ENCODE measurements around the gene HECW1. TPM values are rescaled to one million over a fixed set of nuclear protein-coding genes. Genes with fewer than 3 reads are reported as not detected.
"Not testable (repeated sequence)": the region's sequence is repeated elsewhere in the genome, so short reads cannot be mapped to it uniquely, and the experiment has no call there.

The HECW1 gene
- total RNA-seq, 1 experiment from 2014 or later = 2.7 TPM

DNA sequence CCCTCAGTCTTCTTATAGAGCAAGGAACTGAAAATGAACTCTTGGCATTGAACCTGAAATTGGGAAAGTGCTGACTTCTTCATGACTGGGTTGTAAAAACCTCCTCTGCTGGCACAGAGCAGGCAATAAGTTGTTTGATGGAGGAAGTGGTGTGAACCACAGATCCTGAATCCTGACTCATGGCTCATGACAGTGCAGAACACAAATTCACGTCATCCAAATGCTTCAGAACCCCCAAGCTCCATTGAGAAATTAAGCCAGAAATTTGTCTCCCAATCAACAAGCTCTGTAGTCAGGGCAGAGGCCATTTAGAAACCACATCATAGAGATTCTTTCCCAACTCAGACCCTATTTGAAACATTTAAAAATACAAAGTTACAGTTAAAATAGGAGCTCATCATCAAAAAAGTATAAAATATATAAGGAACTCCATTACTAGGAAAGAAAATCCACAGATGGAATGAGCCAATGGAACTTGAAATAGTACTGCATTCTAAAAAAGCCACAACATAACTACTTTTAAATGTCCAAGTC, 460.1 kb downstream of the HECW1 start:
- Histone ChIP-seq H3K79me2 (ENCODE audit: low read depth) (no peaks in the 10 kb centered on the region), H3K4me2 (peak overlapping the region; percentile 28), H3K36me3 (ENCODE audit: low read depth) (no peaks in the 10 kb centered on the region), H3F3A (ENCODE audit: insufficient read depth, low read depth) (peaks cover 10% of the 10 kb centered on the region), H2AFZ (peak overlapping the region; percentile 15), H4K20me1 (ENCODE audit: insufficient read depth) (no peaks in the 10 kb centered on the region), H3K27me3 (ENCODE audit: insufficient read depth, low read depth) (no peaks in the 10 kb centered on the region), H3K4me1 (replicated peaks; ENCODE audit: insufficient read depth) (peaks cover 15% of the 10 kb centered on the region), H3K9me2 (ENCODE audit: insufficient read depth) (no peaks in the 10 kb centered on the region), H3K27ac (peak overlapping the region; percentile 87), H3K4me3 (no peak overlapping the region), H3K9me3 (ENCODE audit: insufficient read depth, low read depth) (no peaks in the 10 kb centered on the region)
- peak; percentile 46 to 98 for DNase-seq
- intact Hi-C loops (cut with micrococcal nuclease; ENCODE audit: unreplicated experiment) = no loop called here
- POLR2A ChIA-PET (ENCODE audit: unreplicated experiment) = interaction anchor here (0.7 to 0.8 kb wide), 3 partner anchors 10 to 73 kb away, joined by 3 to 34 read pairs (median 4); partner anchors contain the start of gene STK17A
- BruUV-seq (replicated peaks) = no TSS peak
- no peak for TF ChIP-seq EZH2 (IDR thresholded peaks at IDR 0.05; ENCODE audit: low read depth)
- TF ChIP-seq, protein P1, sequence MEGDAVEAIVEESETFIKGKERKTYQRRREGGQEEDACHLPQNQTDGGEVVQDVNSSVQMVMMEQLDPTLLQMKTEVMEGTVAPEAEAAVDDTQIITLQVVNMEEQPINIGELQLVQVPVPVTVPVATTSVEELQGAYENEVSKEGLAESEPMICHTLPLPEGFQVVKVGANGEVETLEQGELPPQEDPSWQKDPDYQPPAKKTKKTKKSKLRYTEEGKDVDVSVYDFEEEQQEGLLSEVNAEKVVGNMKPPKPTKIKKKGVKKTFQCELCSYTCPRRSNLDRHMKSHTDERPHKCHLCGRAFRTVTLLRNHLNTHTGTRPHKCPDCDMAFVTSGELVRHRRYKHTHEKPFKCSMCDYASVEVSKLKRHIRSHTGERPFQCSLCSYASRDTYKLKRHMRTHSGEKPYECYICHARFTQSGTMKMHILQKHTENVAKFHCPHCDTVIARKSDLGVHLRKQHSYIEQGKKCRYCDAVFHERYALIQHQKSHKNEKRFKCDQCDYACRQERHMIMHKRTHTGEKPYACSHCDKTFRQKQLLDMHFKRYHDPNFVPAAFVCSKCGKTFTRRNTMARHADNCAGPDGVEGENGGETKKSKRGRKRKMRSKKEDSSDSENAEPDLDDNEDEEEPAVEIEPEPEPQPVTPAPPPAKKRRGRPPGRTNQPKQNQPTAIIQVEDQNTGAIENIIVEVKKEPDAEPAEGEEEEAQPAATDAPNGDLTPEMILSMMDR (conservative IDR thresholded peaks at IDR 0.05) = no peak
- CTCF ChIA-PET = interaction anchor here (0.6 to 1.8 kb wide), 4 partner anchors 10 to 267 kb away, joined by 3 to 31 read pairs (median 6); partner anchors contain the start of gene STK17A

DNA sequence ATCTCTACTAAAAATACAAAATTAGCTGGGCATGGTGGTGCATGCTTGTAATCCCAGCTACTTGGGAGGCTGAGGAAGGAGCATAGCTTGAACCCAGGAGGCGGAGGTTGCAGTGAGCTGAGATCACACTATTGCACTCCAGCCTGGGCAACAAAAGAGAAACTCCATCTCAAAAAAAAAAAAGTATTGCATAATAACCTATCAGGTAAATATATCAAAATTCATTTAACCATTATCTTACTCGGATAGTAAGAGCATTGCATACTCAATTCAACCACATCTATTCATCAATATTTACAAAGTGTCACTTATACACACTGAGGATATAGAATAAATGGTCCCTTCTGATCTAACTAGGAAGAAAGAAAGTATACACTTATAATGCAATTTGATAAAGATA, 461.4 kb downstream of the HECW1 start:
- POLR2A ChIA-PET (ENCODE audit: unreplicated experiment) = interaction anchor here (0.5 kb wide), 1 partner anchor 8 kb away, joined by 4 read pairs; no protein-coding TSS in a partner anchor

DNA sequence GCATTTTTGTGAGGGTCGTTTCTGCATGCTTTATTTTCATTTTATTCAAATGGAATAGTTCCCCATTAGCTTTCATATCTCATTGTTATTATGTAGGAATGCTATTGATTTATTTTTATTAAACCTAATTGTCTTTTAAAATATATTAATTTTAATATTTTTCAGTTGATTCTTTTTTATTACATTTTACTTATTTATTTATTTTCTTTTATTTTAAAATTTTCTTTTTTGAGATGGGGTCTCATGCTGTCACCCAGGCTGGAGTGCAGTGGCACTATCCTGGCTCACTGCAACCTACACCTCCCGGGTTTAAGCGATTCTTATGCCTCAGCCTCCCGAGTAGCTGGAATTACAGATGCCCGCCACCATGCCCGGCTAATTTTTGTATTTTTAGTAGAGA, 463.1 kb downstream of the HECW1 start:
- no peak overlapping the region for H3K4me3 ChIP-seq
- H3K4me2 ChIP-seq = no peak overlapping the region
- no peaks in the 10 kb centered on the region for H3K27me3 ChIP-seq (ENCODE audit: insufficient read depth, low read depth)
- H3K27ac ChIP-seq = no peak overlapping the region
- H3K79me2 ChIP-seq (ENCODE audit: low read depth) = no peaks in the 10 kb centered on the region
- intact Hi-C loops (cut with micrococcal nuclease; ENCODE audit: unreplicated experiment) = no loop called here
- BruUV-seq (replicated peaks) = no TSS peak
- H3K4me1 ChIP-seq (replicated peaks; ENCODE audit: insufficient read depth) = peaks cover 15% of the 10 kb centered on the region
- no peak for DNase-seq
- H3K9me3 ChIP-seq (ENCODE audit: insufficient read depth, low read depth) = no peaks in the 10 kb centered on the region
- no peaks in the 10 kb centered on the region for H3K36me3 ChIP-seq (ENCODE audit: low read depth)
- H3K9me2 ChIP-seq (ENCODE audit: insufficient read depth) = no peaks in the 10 kb centered on the region
- POLR2A ChIA-PET (ENCODE audit: unreplicated experiment) = no interaction called here
- CTCF ChIA-PET = interaction anchor here (0.6 kb wide), 1 partner anchor 184 kb away, joined by 3 read pairs; no protein-coding TSS in a partner anchor
- H4K20me1 ChIP-seq (ENCODE audit: insufficient read depth) = no peaks in the 10 kb centered on the region
- no peak overlapping the region for H2AFZ ChIP-seq
- TF ChIP-seq, protein P1 (conservative IDR thresholded peaks at IDR 0.05) = no peak
- no peak for TF ChIP-seq EZH2 (IDR thresholded peaks at IDR 0.05; ENCODE audit: low read depth)
- peaks cover 4% of the 10 kb centered on the region for H3F3A ChIP-seq (ENCODE audit: insufficient read depth, low read depth)

More for the DNA sequence above, 461.4 kb downstream of the HECW1 start:
- H3K79me2 ChIP-seq (ENCODE audit: low read depth); H3K9me2 ChIP-seq (ENCODE audit: insufficient read depth); H4K20me1 ChIP-seq (ENCODE audit: insufficient read depth); H2AFZ ChIP-seq; H3K27me3 ChIP-seq (ENCODE audit: insufficient read depth, low read depth); DNase-seq; H3K4me3 ChIP-seq; intact Hi-C loops (cut with micrococcal nuclease; ENCODE audit: unreplicated experiment); H3K9me3 ChIP-seq (ENCODE audit: insufficient read depth, low read depth); H3F3A ChIP-seq (ENCODE audit: insufficient read depth, low read depth); H3K27ac ChIP-seq; H3K4me2 ChIP-seq; H3K36me3 ChIP-seq (ENCODE audit: low read depth); BruUV-seq (replicated peaks): not testable (repeated sequence)
- CTCF ChIA-PET = interaction anchor here (1.8 kb wide), 1 partner anchor 9 kb away, joined by 31 read pairs; the partner anchor contains the start of gene STK17A
- H3K4me1 ChIP-seq (replicated peaks; ENCODE audit: insufficient read depth) = peaks cover 15% of the 10 kb centered on the region

All from PC-9 (cell line).